IPS DF 19.7 (cell line): Measurements from ENCODE around the gene TP73.

Source experiments
- DNase-seq: peaks from one replicate; pipeline ENCODE4 v3.0.0-alpha.2; 2013; ENCODE audit warnings: low read depth, low spot score

Gene TP73

GRCh38 chr1:3761296-3762010 is 109.1 kb downstream of the TP73 start:
- DNase-seq: no peak

GRCh38 chr1:3762151-3762872 is 110.0 kb downstream of the TP73 start:
- DNase-seq: no peak

- no peak for DNase-seq
These were observed 110.5 kb downstream of the TP73 start for GRCh38 chr1:3762873-3763228.

- DNase-seq: no peak
These were observed 111.2 kb downstream of the TP73 start for GRCh38 chr1:3763351-3764125.

- DNase-seq: no peak
These were observed 115.1 kb downstream of the TP73 start for GRCh38 chr1:3767328-3767925.

GRCh38 chr1:3768811-3769390 is 116.6 kb downstream of the TP73 start:
- no peak for DNase-seq

- DNase-seq: no peak
These were observed 117.9 kb downstream of the TP73 start for GRCh38 chr1:3770047-3770765.

- DNase-seq: no peak
These were observed 119.1 kb downstream of the TP73 start for GRCh38 chr1:3771108-3772026.

- DNase-seq: peak; percentile 33
These were observed 119.9 kb downstream of the TP73 start for GRCh38 chr1:3772027-3772714.

GRCh38 chr1:3772715-3773571 is 120.6 kb downstream of the TP73 start, which contains the start of gene SMIM1:
Gene SMIM1, plus strand, starts transcription at chr1:3772749. Its CDS starts 2,625 bp downstream, at chr1:3775374.
- no peak for DNase-seq

- no peak for DNase-seq
These were observed 121.4 kb downstream of the TP73 start for GRCh38 chr1:3773572-3774275.

- no peak for DNase-seq
These were observed 122.1 kb downstream of the TP73 start for GRCh38 chr1:3774276-3774945.

GRCh38 chr1:3774946-3775489 is 122.7 kb downstream of the TP73 start:
- no peak for DNase-seq

- peak; percentile 30 for DNase-seq
These were observed 123.3 kb downstream of the TP73 start for GRCh38 chr1:3775490-3776230.

GRCh38 chr1:3776231-3776961 is 124.1 kb downstream of the TP73 start:
- no peak for DNase-seq
